ENCODE measurements around the gene BICD1.

BICD1 gene

DNA sequence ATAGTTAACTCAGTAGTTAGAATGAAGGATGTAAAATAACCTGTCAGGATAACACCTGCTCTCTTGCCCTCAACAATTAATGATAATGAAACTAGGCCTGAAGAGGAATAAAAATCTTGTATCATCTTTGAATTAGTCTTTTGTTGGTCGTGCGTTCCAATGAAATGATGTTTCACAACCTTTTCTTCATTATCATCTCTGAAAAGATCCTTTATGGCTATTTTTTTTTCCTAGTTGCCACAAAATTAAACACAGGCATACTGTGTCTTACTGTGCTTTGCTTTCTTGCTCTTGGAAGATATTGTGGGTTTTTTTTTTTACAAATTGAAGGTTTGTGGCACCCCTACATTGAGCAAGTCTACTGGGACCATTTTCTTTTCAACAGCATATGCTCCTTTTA is 128.6 kb downstream of the BICD1 start:
- no peak for DNase-seq (ENCODE audit: low read depth)
- TF ChIP-seq CTCF (conservative IDR thresholded peaks at IDR 0.05; ENCODE audit: low read depth, low read length) = no peak
- no peak overlapping the region for H3K4me3 ChIP-seq (ENCODE audit: low read depth, low read length)

GRCh38 chr12:32240162-32240561 is 133.5 kb downstream of the BICD1 start:
- H3K4me3 ChIP-seq (ENCODE audit: low read depth, low read length) = no peak overlapping the region
- no peak for TF ChIP-seq CTCF (conservative IDR thresholded peaks at IDR 0.05; ENCODE audit: low read depth, low read length)
- DNase-seq (ENCODE audit: low read depth) = no peak

GRCh38 chr12:32240831-32241230 is 134.2 kb downstream of the BICD1 start:
- no peak for TF ChIP-seq CTCF (conservative IDR thresholded peaks at IDR 0.05; ENCODE audit: low read depth, low read length)
- DNase-seq (ENCODE audit: low read depth) = peak; percentile 14

DNA sequence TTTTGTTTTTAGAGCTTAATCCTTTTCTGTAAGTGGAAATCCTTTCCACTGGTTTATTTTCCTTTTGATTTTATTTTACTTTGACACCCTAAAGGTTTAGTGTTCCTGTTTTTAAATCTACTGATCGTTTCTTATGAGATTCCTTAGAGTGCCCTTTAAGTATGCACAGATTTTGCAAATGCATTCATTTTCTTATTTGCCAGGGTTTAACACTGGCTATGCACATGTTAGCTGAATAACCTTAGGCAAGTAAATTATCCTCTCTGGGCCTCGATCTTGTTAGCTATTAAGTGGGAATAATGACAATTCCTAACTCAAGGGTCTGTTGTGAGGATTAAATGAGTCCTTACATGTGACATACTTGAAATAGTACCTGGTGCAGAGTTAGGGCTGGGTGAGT is 136.0 kb downstream of the BICD1 start:
- DNase-seq (ENCODE audit: low read depth) = no peak
- no peak for TF ChIP-seq CTCF (conservative IDR thresholded peaks at IDR 0.05; ENCODE audit: low read depth, low read length)
- no peak overlapping the region for H3K4me3 ChIP-seq (ENCODE audit: low read depth, low read length)

More at GRCh38 chr12:32240831-32241230, 134.2 kb downstream of the BICD1 start:
- H3K4me3 ChIP-seq (ENCODE audit: low read depth, low read length) = no peak overlapping the region

GRCh38 chr12:32248441-32249140 is 141.9 kb downstream of the BICD1 start:
- TF ChIP-seq CTCF (conservative IDR thresholded peaks at IDR 0.05; ENCODE audit: low read depth, low read length) = no peak
- peak; percentile 29 for DNase-seq (ENCODE audit: low read depth)
- H3K4me3 ChIP-seq (ENCODE audit: low read depth, low read length) = no peak overlapping the region

GRCh38 chr12:32249777-32250176 is 143.1 kb downstream of the BICD1 start:
- TF ChIP-seq CTCF (conservative IDR thresholded peaks at IDR 0.05; ENCODE audit: low read depth, low read length) = no peak
- no peak for DNase-seq (ENCODE audit: low read depth)
- no peak overlapping the region for H3K4me3 ChIP-seq (ENCODE audit: low read depth, low read length)

Data from choroid plexus epithelial cell (primary cell).